ENCODE results near the gene RDH14. TPM values are rescaled to one million over a fixed set of nuclear protein-coding genes. Genes with fewer than 3 reads are reported as not detected.

RDH14 gene
- total RNA-seq, 1 experiment from 2014 or later = 15.4 TPM

DNA sequence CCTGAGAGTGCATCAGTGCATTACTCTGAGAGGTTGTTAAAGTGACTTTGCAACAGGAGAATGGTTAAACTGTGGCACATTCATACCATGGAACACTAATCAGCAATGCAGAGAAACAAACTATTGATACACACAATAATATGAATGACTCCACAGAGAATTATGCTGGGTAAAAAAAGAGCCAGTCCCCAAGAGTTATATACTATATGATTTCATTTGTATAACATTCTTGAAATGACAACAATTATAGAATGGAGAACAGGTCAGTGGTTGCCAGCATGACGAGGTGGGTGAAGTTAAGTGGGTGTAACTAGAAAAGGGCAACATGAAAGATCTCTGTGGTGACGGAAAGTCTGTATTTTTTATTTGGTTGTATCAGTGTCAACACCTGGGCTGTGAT lies 31.9 kb upstream of the RDH14 start:
- DNase-seq (ENCODE audit: low read depth, low spot score) (no peak), ATAC-seq (no peak)
- H3K27ac ChIP-seq (ENCODE audit: low read length) = no peak overlapping the region
- ChIA-PET CTCF (no interaction called here), POLR2A (no interaction called here)
- intact Hi-C loops (cut with micrococcal nuclease; ENCODE audit: unreplicated experiment) (no loop called here), in situ Hi-C loops (cut with HindIII; ENCODE audit: low pct_unique_long_range_greater_than_20kb, low sequenced_read_pairs) (no loop called here)
- no peaks in the 10 kb centered on the region for H3K27me3 ChIP-seq (ENCODE audit: control insufficient read depth, insufficient read depth, low read length)
- H3K36me3 ChIP-seq (ENCODE audit: control insufficient read depth, insufficient read depth, low read length) = no peaks in the 10 kb centered on the region
- no peak for TF ChIP-seq TCF7L2 (IDR thresholded peaks at IDR 0.05; ENCODE audit: low read depth, low read length)
- no peak for TF ChIP-seq SIN3A (IDR thresholded peaks at IDR 0.05; ENCODE audit: borderline replicate concordance, insufficient read depth, low read depth, low read length)
- TF ChIP-seq, protein P1, sequence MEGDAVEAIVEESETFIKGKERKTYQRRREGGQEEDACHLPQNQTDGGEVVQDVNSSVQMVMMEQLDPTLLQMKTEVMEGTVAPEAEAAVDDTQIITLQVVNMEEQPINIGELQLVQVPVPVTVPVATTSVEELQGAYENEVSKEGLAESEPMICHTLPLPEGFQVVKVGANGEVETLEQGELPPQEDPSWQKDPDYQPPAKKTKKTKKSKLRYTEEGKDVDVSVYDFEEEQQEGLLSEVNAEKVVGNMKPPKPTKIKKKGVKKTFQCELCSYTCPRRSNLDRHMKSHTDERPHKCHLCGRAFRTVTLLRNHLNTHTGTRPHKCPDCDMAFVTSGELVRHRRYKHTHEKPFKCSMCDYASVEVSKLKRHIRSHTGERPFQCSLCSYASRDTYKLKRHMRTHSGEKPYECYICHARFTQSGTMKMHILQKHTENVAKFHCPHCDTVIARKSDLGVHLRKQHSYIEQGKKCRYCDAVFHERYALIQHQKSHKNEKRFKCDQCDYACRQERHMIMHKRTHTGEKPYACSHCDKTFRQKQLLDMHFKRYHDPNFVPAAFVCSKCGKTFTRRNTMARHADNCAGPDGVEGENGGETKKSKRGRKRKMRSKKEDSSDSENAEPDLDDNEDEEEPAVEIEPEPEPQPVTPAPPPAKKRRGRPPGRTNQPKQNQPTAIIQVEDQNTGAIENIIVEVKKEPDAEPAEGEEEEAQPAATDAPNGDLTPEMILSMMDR (IDR thresholded peaks at IDR 0.05) = no peak
- TF ChIP-seq, protein P2, sequence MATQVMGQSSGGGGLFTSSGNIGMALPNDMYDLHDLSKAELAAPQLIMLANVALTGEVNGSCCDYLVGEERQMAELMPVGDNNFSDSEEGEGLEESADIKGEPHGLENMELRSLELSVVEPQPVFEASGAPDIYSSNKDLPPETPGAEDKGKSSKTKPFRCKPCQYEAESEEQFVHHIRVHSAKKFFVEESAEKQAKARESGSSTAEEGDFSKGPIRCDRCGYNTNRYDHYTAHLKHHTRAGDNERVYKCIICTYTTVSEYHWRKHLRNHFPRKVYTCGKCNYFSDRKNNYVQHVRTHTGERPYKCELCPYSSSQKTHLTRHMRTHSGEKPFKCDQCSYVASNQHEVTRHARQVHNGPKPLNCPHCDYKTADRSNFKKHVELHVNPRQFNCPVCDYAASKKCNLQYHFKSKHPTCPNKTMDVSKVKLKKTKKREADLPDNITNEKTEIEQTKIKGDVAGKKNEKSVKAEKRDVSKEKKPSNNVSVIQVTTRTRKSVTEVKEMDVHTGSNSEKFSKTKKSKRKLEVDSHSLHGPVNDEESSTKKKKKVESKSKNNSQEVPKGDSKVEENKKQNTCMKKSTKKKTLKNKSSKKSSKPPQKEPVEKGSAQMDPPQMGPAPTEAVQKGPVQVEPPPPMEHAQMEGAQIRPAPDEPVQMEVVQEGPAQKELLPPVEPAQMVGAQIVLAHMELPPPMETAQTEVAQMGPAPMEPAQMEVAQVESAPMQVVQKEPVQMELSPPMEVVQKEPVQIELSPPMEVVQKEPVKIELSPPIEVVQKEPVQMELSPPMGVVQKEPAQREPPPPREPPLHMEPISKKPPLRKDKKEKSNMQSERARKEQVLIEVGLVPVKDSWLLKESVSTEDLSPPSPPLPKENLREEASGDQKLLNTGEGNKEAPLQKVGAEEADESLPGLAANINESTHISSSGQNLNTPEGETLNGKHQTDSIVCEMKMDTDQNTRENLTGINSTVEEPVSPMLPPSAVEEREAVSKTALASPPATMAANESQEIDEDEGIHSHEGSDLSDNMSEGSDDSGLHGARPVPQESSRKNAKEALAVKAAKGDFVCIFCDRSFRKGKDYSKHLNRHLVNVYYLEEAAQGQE (IDR thresholded peaks at IDR 0.05; ENCODE audit: insufficient read depth in 1 of 2, low read depth in 2 of 2, low read length in 1 of 2) = no peak
- no peak for TF ChIP-seq POLR2AphosphoS5 (IDR thresholded peaks at IDR 0.05; ENCODE audit: low read depth, low read length)
- H3K4me1 ChIP-seq (ENCODE audit: control insufficient read depth, insufficient read depth, low read length) = no peaks in the 10 kb centered on the region
- no peak overlapping the region for H3K4me3 ChIP-seq (ENCODE audit: low read depth in 2 of 2, low read length in 2 of 2)
- BruUV-seq (replicated peaks) = no TSS peak
- no peaks in the 10 kb centered on the region for H3K9me3 ChIP-seq (ENCODE audit: control insufficient read depth, insufficient read depth, low read depth, low read length)

DNA sequence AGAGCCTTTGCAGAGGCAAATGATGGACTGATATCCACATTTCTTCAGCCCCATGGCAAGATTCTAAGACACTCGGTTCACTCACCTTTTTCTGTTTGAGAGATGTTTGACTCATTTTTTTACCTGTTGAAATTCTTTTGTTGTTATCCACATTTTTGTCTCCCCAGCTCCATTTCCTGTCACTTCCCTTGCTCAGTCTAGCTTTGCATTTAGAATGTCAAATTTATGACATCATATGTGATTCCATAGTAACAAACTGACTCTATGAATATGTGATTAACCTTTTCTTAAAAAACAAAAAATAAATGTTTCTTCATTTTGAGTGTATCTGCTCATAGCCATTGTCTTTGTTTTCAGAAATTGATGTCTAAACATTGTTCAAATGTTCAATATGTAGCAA lies 28.9 kb upstream of the RDH14 start, which contains the start of gene NT5C1B:
TSS of gene NT5C1B (minus strand) at position 216 of the 400 bp plus-strand sequence. CDS start at position 115, 101 bp downstream.
- no peaks in the 10 kb centered on the region for H3K27me3 ChIP-seq (ENCODE audit: control insufficient read depth, insufficient read depth, low read length)
- DNase-seq (ENCODE audit: low read depth, low spot score) = no peak
- no peak within 1 kb of the TSS for H3K27ac ChIP-seq (ENCODE audit: low read length)
- no peaks in the 10 kb centered on the region for H3K9me3 ChIP-seq (ENCODE audit: control insufficient read depth, insufficient read depth, low read depth, low read length)
- CTCF ChIA-PET = no interaction called here
- H3K4me3 ChIP-seq (ENCODE audit: low read depth in 2 of 2, low read length in 2 of 2) = no peak within 1 kb of the TSS
- no TSS peak for BruUV-seq (replicated peaks)
- intact Hi-C loops (cut with micrococcal nuclease; ENCODE audit: unreplicated experiment) (no loop called here), in situ Hi-C loops (cut with HindIII; ENCODE audit: low pct_unique_long_range_greater_than_20kb, low sequenced_read_pairs) (no loop called here)
- ATAC-seq = no peak
- no peaks in the 10 kb centered on the region for H3K4me1 ChIP-seq (ENCODE audit: control insufficient read depth, insufficient read depth, low read length)
- no peaks in the 10 kb centered on the region for H3K36me3 ChIP-seq (ENCODE audit: control insufficient read depth, insufficient read depth, low read length)
- TF ChIP-seq, protein P2 (IDR thresholded peaks at IDR 0.05; ENCODE audit: insufficient read depth in 1 of 2, low read depth in 2 of 2, low read length in 1 of 2) = no peak
- TF ChIP-seq POLR2AphosphoS5 (IDR thresholded peaks at IDR 0.05; ENCODE audit: low read depth, low read length) (no peak), TCF7L2 (IDR thresholded peaks at IDR 0.05; ENCODE audit: low read depth, low read length) (no peak), SIN3A (IDR thresholded peaks at IDR 0.05; ENCODE audit: borderline replicate concordance, insufficient read depth, low read depth, low read length) (no peak)
- TF ChIP-seq, protein P1 (IDR thresholded peaks at IDR 0.05) = no peak
- POLR2A ChIA-PET = no interaction called here
